Esophagus (tissue), 2 donors: Measurements from ENCODE around the gene ZNF500. TPM values are rescaled to one million over a fixed set of nuclear protein-coding genes. Genes with fewer than 3 reads are reported as not detected.
A peak's percentile ranks its signal among the peaks of the same experiment; 100 is the strongest.

Source experiments
- H3K27ac ChIP-seq, 2 donors: one replicate each; pipeline ENCODE4 v1.5.1; 2013; ENCODE audit warnings: low read depth in 2 of 2, mild to moderate bottlenecking in 2 of 2, inconsistent platforms in 1 of 2, low read length in 1 of 2, moderate library complexity in 1 of 2
- H3K27me3 ChIP-seq, 2 donors: one replicate each; pipeline ENCODE4 v1.6.1; 2013; ENCODE audit warnings: low read length in 2 of 2, control low read depth in 1 of 2, mild to moderate bottlenecking in 1 of 2; ENCODE audit not compliant: insufficient read depth in 2 of 2, control insufficient read depth in 1 of 2
- H3K36me3 ChIP-seq, 2 donors: one replicate each; pipeline ENCODE4 v1.6.1; 2013; ENCODE audit warnings: low read length in 1 of 2; ENCODE audit not compliant: control insufficient read depth in 2 of 2, insufficient read depth in 2 of 2
- H3K4me1 ChIP-seq, 2 donors: one replicate each; pipeline ENCODE4 v1.6.1; 2013; ENCODE audit warnings: low read length in 1 of 2; ENCODE audit not compliant: control insufficient read depth in 2 of 2, insufficient read depth in 2 of 2
- H3K4me3 ChIP-seq, 2 donors: one replicate each; pipeline ENCODE4 v1.5.1; 2013; ENCODE audit warnings: low read length in 2 of 2, mild to moderate bottlenecking in 2 of 2, low read depth in 1 of 2, moderate library complexity in 1 of 2
- H3K9me3 ChIP-seq, 2 donors: one replicate each; pipeline ENCODE4 v1.6.1; 2013; ENCODE audit warnings: mild to moderate bottlenecking in 2 of 2, low read depth in 1 of 2, low read length in 1 of 2, moderate library complexity in 1 of 2; ENCODE audit not compliant: control insufficient read depth in 2 of 2, insufficient read depth in 1 of 2
- WGBS, 2 donors: extraction: QIAGEN DNeasy Blood & Tissue Kit; methylation state at CpG; one replicate each; pipeline ENCODE4 v1.1.7; 2013; 5-methylcytosine and 5-hydroxymethylcytosine counted together
- polyA plus RNA-seq, 2 donors: library from polyadenylated mRNA; stranded (reverse); fragments of 200-250 nt; gene quantifications; one replicate each; pipeline ENCODE4 v1.2.3, GENCODE V29; 2013
- donor health status: healthy with polysubstance abuse.
- donor health status: Bipolar disorder and iron deficiency.

The ZNF500 gene
- polyA plus RNA-seq, 2 donors, result 4.4 to 8.9 TPM

DNA sequence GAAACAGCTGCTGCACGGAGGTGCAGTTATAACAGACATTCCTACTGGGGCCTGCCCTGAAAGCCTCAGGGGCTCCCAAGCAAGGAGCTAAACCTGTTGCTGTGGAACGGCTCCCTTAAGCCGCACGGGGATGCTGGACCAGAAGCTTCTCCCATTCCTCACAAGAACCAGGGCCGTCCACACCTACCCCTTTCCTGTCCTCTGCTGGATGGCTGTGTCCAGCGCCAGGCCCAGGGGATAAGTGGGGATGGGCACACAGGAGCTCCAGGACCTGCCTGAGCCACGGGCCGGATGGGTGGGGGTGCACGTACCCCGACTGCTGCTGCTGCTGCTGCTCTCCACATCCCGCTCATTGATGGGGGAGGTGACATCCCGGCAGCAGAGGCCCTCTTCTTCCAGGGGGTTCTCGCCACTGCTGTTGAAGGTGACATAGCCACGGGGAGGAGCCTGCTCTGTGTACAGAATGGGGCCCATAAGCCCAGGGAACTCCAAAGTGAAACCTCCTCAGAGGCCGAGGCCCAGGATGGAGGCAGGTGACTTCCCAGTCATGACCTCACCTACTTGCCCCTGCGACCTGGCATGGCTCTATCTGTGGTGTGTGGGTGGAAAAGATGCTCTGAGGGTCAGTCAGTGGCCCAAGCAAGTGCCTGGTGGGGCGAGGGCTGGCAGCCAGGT is 65.0 kb downstream of the ZNF500 start:
- Histone ChIP-seq H3K27me3 (no peaks in the 10 kb centered on the region), H3K9me3 (no peaks in the 10 kb centered on the region), H3K4me3 (no peak overlapping the region), H3K27ac (peak overlapping the region; percentile 18 to 37), H3K36me3 (peaks cover 5 to 55% of the 10 kb centered on the region in 2 donors), H3K4me1 (no peaks in the 10 kb centered on the region)
- whole genome bisulfite sequencing, 2 donors, result 77% methylated on average over 17 of the region's 17 CpGs

GRCh38 chr16:4700997-4701743 is 65.8 kb downstream of the ZNF500 start:
- H3K4me3 ChIP-seq, result no peak overlapping the region
- 72 to 77% methylated on average over 33 of the region's 33 CpGs for WGBS, 2 donors
- H3K36me3 ChIP-seq, result peaks cover 5 to 58% of the 10 kb centered on the region in 2 donors
- H3K27ac ChIP-seq, result peak overlapping the region in 1 of 2 donors; percentile 37
- no peaks in the 10 kb centered on the region for H3K27me3 ChIP-seq
- H3K9me3 ChIP-seq, result no peaks in the 10 kb centered on the region
- H3K4me1 ChIP-seq, result no peaks in the 10 kb centered on the region

DNA sequence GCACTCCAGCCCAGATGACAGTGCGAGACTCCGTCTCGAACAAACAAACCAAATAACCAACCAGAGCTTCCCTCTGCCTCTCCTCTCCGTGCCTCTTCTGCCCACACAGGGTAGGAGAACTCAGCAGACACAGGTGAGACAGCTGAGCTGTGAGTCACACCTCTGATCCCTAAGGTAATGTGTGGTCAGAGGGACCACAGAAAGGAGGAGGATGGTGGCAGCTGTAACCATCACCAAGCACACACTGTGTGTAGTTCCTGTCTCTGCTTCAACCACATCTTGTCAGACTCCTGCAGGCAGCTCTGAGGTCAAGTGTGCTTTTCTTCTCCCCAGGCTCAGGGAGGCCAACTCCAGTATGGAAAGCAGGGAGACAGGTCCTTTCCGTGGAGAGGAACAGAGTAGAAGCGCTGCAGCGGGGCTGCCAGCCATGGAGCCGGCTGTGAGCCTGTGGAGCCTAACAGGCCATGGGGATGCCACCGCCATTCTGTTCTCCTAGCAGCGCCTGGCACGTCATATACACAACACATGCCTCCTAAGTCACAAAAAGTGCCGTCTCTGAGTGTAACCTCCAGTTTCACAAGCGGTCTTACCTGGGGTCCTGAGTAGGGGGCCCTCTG is 66.5 kb downstream of the ZNF500 start:
- no peaks in the 10 kb centered on the region for H3K4me1 ChIP-seq
- H3K4me3 ChIP-seq, result no peak overlapping the region
- peaks cover 5 to 62% of the 10 kb centered on the region in 2 donors for H3K36me3 ChIP-seq
- 87 to 91% methylated on average over 13 of the region's 13 CpGs for WGBS, 2 donors
- no peak overlapping the region for H3K27ac ChIP-seq
- no peaks in the 10 kb centered on the region for H3K27me3 ChIP-seq
- no peaks in the 10 kb centered on the region for H3K9me3 ChIP-seq

- WGBS, 2 donors, result 89 to 90% methylated on average over 19 of the region's 19 CpGs
- H3K4me1 ChIP-seq, result peaks cover 0 to 4% of the 10 kb centered on the region in 2 donors
- no peaks in the 10 kb centered on the region for H3K27me3 ChIP-seq
- no peaks in the 10 kb centered on the region for H3K9me3 ChIP-seq
- no peak overlapping the region for H3K4me3 ChIP-seq
- H3K27ac ChIP-seq, result no peak overlapping the region
- H3K36me3 ChIP-seq, result peaks cover 5 to 62% of the 10 kb centered on the region in 2 donors
These were observed 67.9 kb downstream of the ZNF500 start for GRCh38 chr16:4699046-4699556.

DNA sequence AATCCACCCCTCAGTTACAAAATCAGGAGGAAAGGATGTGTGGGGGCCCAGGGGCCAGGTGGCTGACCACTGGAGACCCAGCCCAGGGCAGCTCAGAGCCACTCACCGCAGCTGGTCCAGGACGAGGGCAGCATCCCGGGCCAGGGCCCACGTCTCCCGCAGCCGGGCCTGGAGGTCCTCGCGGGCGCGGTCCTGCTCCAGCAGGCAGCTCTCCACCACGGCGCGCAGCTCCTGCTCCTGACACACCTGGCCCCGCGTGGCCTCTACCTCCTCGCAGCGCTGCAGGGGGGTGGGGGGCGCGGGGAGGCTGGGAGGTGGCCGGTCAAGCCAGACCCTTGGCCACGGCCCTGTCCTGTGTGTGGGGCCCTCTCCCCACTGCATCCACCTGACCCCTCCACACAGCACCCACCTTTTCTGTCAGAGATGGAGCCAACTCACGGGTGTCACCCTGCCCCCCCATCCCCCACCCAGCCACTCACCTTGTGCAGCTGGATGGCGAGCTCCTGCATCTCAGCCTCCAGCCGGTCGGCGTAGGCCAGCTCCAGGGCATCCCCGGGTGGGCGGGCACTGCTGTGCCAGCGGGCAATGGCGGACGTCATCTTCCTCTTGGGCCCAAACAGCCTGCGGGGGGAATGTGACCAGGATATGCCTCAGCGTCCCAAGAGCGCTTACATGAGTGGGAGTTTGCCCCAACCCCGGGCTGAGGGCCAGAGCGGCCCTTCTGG is 68.5 kb downstream of the ZNF500 start:
- Histone ChIP-seq H3K4me3 (no peak overlapping the region), H3K9me3 (no peaks in the 10 kb centered on the region), H3K36me3 (peaks cover 5 to 62% of the 10 kb centered on the region in 2 donors), H3K27me3 (no peaks in the 10 kb centered on the region), H3K4me1 (peaks cover 0 to 4% of the 10 kb centered on the region in 2 donors), H3K27ac (no peak overlapping the region)
- 93 to 94% methylated on average over 36 of the region's 36 CpGs for WGBS, 2 donors

Other genes with a start within 250 kb of the ZNF500 start
- gene CDIP1, start 228.4 kb downstream of the ZNF500 start, polyA plus RNA-seq, result 10 to 100 TPM; 12.0 to 12.1 TPM
- gene C16orf96, start 210.8 kb downstream of the ZNF500 start, polyA plus RNA-seq, result under 1 TPM; 0.04 to 0.08 TPM
- 10 to 100 TPM; 18.6 to 34.7 TPM for gene UBALD1, start 152.3 kb downstream of the ZNF500 start, polyA plus RNA-seq
- 10 to 100 TPM; 10.9 to 15.1 TPM for gene MGRN1, start 142.3 kb downstream of the ZNF500 start, polyA plus RNA-seq
- 10 to 100 TPM; 18.5 to 29.3 TPM for gene NUDT16L1, start 73.6 kb downstream of the ZNF500 start, polyA plus RNA-seq
- gene ANKS3, start 32.9 kb downstream of the ZNF500 start, polyA plus RNA-seq, result 10 to 100 TPM in 1 of 2 donors, 1 to 10 TPM in 1; 9.3 to 26.8 TPM
- gene DNAAF8, start 32.6 kb downstream of the ZNF500 start, polyA plus RNA-seq, result under 1 TPM; 0.39 to 0.81 TPM
- under 1 TPM in 1 of 2 donors, not detected in 1; 0.07 TPM for gene SEPTIN12, start 21.2 kb upstream of the ZNF500 start, polyA plus RNA-seq
- 10 to 100 TPM; 20.1 to 28.6 TPM for gene SMIM22, start 28.2 kb upstream of the ZNF500 start, polyA plus RNA-seq
- gene ROGDI, start 35.5 kb upstream of the ZNF500 start, polyA plus RNA-seq, result 10 to 100 TPM; 28.7 to 49.5 TPM
- 10 to 100 TPM; 34.3 to 35.6 TPM for gene GLYR1, start 80.1 kb upstream of the ZNF500 start, polyA plus RNA-seq
- 1 to 10 TPM; 5.1 to 7.7 TPM for gene UBN1, start 80.3 kb upstream of the ZNF500 start, polyA plus RNA-seq
- 100 to 1,000 TPM; 561 to 739 TPM for gene PPL, start 170.0 kb upstream of the ZNF500 start, polyA plus RNA-seq
- gene SEC14L5, start 191.2 kb upstream of the ZNF500 start, polyA plus RNA-seq, result under 1 TPM; 0.19 to 0.49 TPM